Vagina (tissue), 2 donors: ENCODE data around the gene LRRC47. TPM values are rescaled to one million over a fixed set of nuclear protein-coding genes. Genes with fewer than 3 reads are reported as not detected.

Source experiments
- DNase-seq, 2 donors: peaks; one replicate each; pipeline ENCODE4 v3.0.0-alpha.2; 2017; ENCODE audit errors: extremely low spot score in 2 of 2
- H3K27ac ChIP-seq: fragments of 200-600 bp; sonication (generic); one replicate; pipeline ENCODE4 v1.5.1; 2019
- H3K27me3 ChIP-seq: fragments of 200-600 bp; sonication (generic); one replicate; pipeline ENCODE4 v1.5.1; 2019
- H3K36me3 ChIP-seq, 2 donors: fragments of 200-600 bp; sonication (generic); one replicate each; pipeline ENCODE4 v1.5.1; 2017 to 2019
- H3K4me1 ChIP-seq: fragments of 200-600 bp; sonication (generic); one replicate; pipeline ENCODE4 v1.5.1; 2019
- H3K4me3 ChIP-seq, 2 donors: fragments of 200-600 bp; sonication (generic); 1 replicate in 1 of 2; 2 replicates in 1 of 2; pipeline ENCODE4 v1.5.1; 2016 to 2019
- H3K9me3 ChIP-seq: fragments of 200-600 bp; sonication (generic); one replicate; pipeline ENCODE4 v1.5.1; 2019
- CTCF ChIP-seq, 3 experiments: fragments of 450-650 bp in 2 of 3; fragments of 200-600 bp in 1 of 3; sonication (generic) in 1 of 3; IDR thresholded peaks; one replicate each; pipeline ENCODE4 v1.5.1; 2017 to 2019; ENCODE audit warnings: antibody characterized with exemption in 3 of 3, mild to moderate bottlenecking in 2 of 3, moderate library complexity in 2 of 3
- POLR2A ChIP-seq, 2 donors: fragments of 450-650 bp; IDR thresholded peaks; one replicate each; pipeline ENCODE4 v1.6.1; 2017; ENCODE audit warnings: antibody characterized with exemption in 2 of 2, mild to moderate bottlenecking in 2 of 2, moderate library complexity in 2 of 2
- POLR2AphosphoS5 ChIP-seq, 2 donors: sonication (generic); formaldehyde crosslinking; IDR thresholded peaks; one replicate each; pipeline ENCODE4 v1.9.0; 2017; ENCODE audit warnings: antibody characterized with exemption in 2 of 2, mild to moderate bottlenecking in 2 of 2, low read depth in 1 of 2; ENCODE audit not compliant: insufficient read depth in 1 of 2
- intact Hi-C: fragments of 100-400 bp; cut with DNase I; formaldehyde crosslinking; loops from one replicate; pipeline ENCODE4 v1.15.1; 2023
- total RNA-seq: library from RNA; depleted of rRNA; stranded (reverse); fragments of >200 nt; gene quantifications from one replicate; pipeline ENCODE4 v1.2.3, GENCODE V29; 2016

The LRRC47 gene
- total RNA-seq, 1 donor from 2014 or later, result 32.4 TPM

DNA sequence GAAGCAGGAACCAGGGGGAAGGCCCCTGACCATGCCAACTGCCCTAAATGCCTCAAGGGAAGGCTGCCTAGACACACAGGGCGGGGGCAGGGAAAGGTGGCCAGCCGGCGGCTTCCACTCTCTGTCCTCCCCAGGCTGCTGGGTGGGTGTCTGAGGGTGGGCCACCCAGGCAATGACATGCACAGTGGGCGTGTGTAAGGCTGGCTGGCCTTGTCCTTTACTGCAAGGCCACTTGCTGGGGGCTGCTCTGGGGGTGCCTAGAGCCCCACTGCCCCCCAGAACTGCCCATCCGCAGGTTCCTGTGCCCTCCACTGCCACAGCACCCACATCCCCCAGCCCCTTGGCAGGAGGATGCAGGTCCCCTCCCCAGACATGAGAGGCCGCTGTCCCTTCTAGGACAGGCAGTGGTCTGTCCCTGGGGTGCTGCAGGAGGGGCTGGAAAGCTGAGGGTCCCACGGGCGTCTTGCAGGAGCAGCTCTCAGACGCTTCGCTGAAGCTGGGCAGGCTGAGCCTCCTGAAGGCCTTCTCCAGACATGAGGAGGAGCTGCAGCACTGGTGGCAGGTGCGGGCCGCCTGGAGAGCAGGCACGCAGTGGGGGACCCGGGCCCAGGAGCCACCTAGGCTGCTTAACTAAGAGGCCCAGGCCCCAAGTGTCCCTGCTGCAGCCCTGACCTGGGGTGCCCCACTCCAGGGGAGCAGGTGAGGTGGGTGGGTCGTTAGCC lies 34.0 kb downstream of the LRRC47 start:
- no peak for DNase-seq
- Histone ChIP-seq H3K27me3 (no peaks in the 10 kb centered on the region), H3K27ac (no peak overlapping the region), H3K4me3 (no peak overlapping the region), H3K9me3 (no peaks in the 10 kb centered on the region), H3K36me3 (no peaks in the 10 kb centered on the region), H3K4me1 (no peaks in the 10 kb centered on the region)
- TF ChIP-seq POLR2AphosphoS5 (IDR thresholded peaks at IDR 0.05; ENCODE audit: insufficient read depth in 1 of 2, low read depth in 1 of 2) (no peak), CTCF (IDR thresholded peaks at IDR 0.05) (no peak), POLR2A (IDR thresholded peaks at IDR 0.05) (no peak)
- intact Hi-C loops, result no loop called here

- Histone ChIP-seq H3K27ac (no peak overlapping the region), H3K36me3 (no peaks in the 10 kb centered on the region), H3K4me1 (no peaks in the 10 kb centered on the region), H3K4me3 (no peak overlapping the region), H3K9me3 (no peaks in the 10 kb centered on the region), H3K27me3 (no peaks in the 10 kb centered on the region)
- intact Hi-C loops, result no loop called here
- no peak for TF ChIP-seq POLR2A (IDR thresholded peaks at IDR 0.05)
- no peak for TF ChIP-seq POLR2AphosphoS5 (IDR thresholded peaks at IDR 0.05; ENCODE audit: insufficient read depth in 1 of 2, low read depth in 1 of 2)
- no peak for TF ChIP-seq CTCF (IDR thresholded peaks at IDR 0.05)
- DNase-seq, result no peak
Observed at GRCh38 chr1:3761296-3762010, 34.8 kb downstream of the LRRC47 start.

DNA sequence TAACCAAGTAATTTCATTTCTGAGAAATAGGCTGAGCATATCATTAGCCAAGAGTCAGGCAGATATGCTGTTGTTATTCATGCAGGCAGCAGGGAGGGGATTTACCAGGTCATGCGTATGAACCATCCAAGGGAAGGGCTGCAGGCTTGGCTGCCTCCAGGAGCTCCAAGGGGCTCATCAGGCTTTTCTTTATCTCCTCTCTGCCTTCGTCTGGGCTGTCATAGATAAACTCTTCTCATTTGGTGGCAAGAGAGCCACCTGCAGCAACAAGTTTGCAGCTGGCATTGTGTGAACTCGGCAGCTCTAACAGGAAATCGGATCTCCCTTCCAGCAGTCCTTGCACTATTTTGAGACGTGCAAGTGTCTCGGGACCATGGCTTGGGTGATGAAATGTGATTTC lies 36.5 kb downstream of the LRRC47 start:
- no peaks in the 10 kb centered on the region for H3K9me3 ChIP-seq
- no peaks in the 10 kb centered on the region for H3K27me3 ChIP-seq
- intact Hi-C loops, result no loop called here
- TF ChIP-seq POLR2A (IDR thresholded peaks at IDR 0.05) (no peak), POLR2AphosphoS5 (IDR thresholded peaks at IDR 0.05; ENCODE audit: insufficient read depth in 1 of 2, low read depth in 1 of 2) (no peak), CTCF (IDR thresholded peaks at IDR 0.05) (no peak)
- H3K36me3 ChIP-seq, result no peaks in the 10 kb centered on the region
- H3K27ac ChIP-seq, result no peak overlapping the region
- H3K4me3 ChIP-seq, result no peak overlapping the region
- no peaks in the 10 kb centered on the region for H3K4me1 ChIP-seq
- DNase-seq, result no peak

- no peak overlapping the region for H3K4me3 ChIP-seq
- no peaks in the 10 kb centered on the region for H3K36me3 ChIP-seq
- TF ChIP-seq CTCF (IDR thresholded peaks at IDR 0.05), result no peak
- TF ChIP-seq POLR2AphosphoS5 (IDR thresholded peaks at IDR 0.05; ENCODE audit: insufficient read depth in 1 of 2, low read depth in 1 of 2), result no peak
- TF ChIP-seq POLR2A (IDR thresholded peaks at IDR 0.05), result no peak
- intact Hi-C loops, result no loop called here
- no peak for DNase-seq
- no peaks in the 10 kb centered on the region for H3K9me3 ChIP-seq
- no peaks in the 10 kb centered on the region for H3K4me1 ChIP-seq
- no peaks in the 10 kb centered on the region for H3K27me3 ChIP-seq
- no peak overlapping the region for H3K27ac ChIP-seq
Observed at GRCh38 chr1:3759164-3759563, 37.1 kb downstream of the LRRC47 start.

- Histone ChIP-seq H3K4me3 (no peak overlapping the region), H3K9me3 (no peaks in the 10 kb centered on the region), H3K27ac (no peak overlapping the region), H3K4me1 (no peaks in the 10 kb centered on the region), H3K27me3 (no peaks in the 10 kb centered on the region), H3K36me3 (no peaks in the 10 kb centered on the region)
- TF ChIP-seq POLR2AphosphoS5 (IDR thresholded peaks at IDR 0.05; ENCODE audit: insufficient read depth in 1 of 2, low read depth in 1 of 2), result no peak
- TF ChIP-seq POLR2A (IDR thresholded peaks at IDR 0.05), result no peak
- TF ChIP-seq CTCF (IDR thresholded peaks at IDR 0.05), result no peak
- DNase-seq, result no peak
- intact Hi-C loops, result no loop called here
Observed at GRCh38 chr1:3756394-3756793, 39.9 kb downstream of the LRRC47 start.
